ENCODE measurements around the gene PTRH1.

- TF ChIP-seq CTCF (IDR thresholded peaks at IDR 0.05; ENCODE audit: low read length) (no peak), EZH2 (IDR thresholded peaks at IDR 0.05; ENCODE audit: borderline replicate concordance, low read length) (no peak)
Observed at GRCh38 chr9:127729522-127730256, 14.2 kb upstream of the PTRH1 start.

All from OCI-LY1 (cell line).